Common myeloid progenitor, CD34-positive (primary cell): ENCODE results near the gene PLB1.

Source experiments
- CTCF ChIA-PET: fragments of 350-600 bp; sonication (Branson Sonifier 250); formaldehyde crosslinking; loops from one replicate; lab custom pipeline; 2021; ENCODE audit warnings: antibody characterized with exemption; lab: Charles Lee
- POLR2A ChIA-PET: fragments of 350-600 bp; sonication (Branson Sonifier 250); formaldehyde crosslinking; loops from one replicate; lab custom pipeline; 2021; ENCODE audit warnings: antibody characterized with exemption; lab: Charles Lee
- DNase-seq, 3 donors: peaks; one replicate each; pipeline versions ENCODE4 v3.0.0 to v3.0.0-alpha.2; 2013
- H3K27ac ChIP-seq, 2 experiments: 1 replicate in 1 of 2; 2 replicates in 1 of 2; pipeline ENCODE4 v1.7.0; 2013; ENCODE audit warnings: inconsistent platforms in 2 of 2, low read length in 2 of 2, mild to moderate bottlenecking in 2 of 2, low read depth in 1 of 2, moderate library complexity in 1 of 2; ENCODE audit not compliant: severe bottlenecking in 2 of 2, insufficient read depth in 1 of 2, poor library complexity in 1 of 2
- H3K27me3 ChIP-seq, 5 experiments: replicated peaks in 2 of 5; 1 replicate in 3 of 5; 2 replicates in 2 of 5; pipeline versions ENCODE4 v1.6.1 to v1.7.0; 2013; ENCODE audit warnings: low read length in 4 of 5, mild to moderate bottlenecking in 2 of 5, moderate library complexity in 2 of 5, inconsistent platforms in 1 of 5; ENCODE audit not compliant: insufficient read depth in 5 of 5, control insufficient read depth in 4 of 5
- H3K36me3 ChIP-seq, 4 experiments: 1 replicate in 2 of 4; 2 replicates in 2 of 4; pipeline versions ENCODE4 v1.6.1 to v1.7.0; 2013; ENCODE audit warnings: low read length in 3 of 4, control low read depth in 1 of 4, mild to moderate bottlenecking in 1 of 4; ENCODE audit not compliant: control insufficient read depth in 4 of 4, insufficient read depth in 4 of 4
- H3K4me1 ChIP-seq, 4 experiments: 1 replicate in 3 of 4; 2 replicates in 1 of 4; pipeline versions ENCODE4 v1.6.1 to v1.7.1; 2013; ENCODE audit warnings: low read length in 3 of 4, mild to moderate bottlenecking in 3 of 4, control low read depth in 1 of 4, inconsistent platforms in 1 of 4, moderate library complexity in 1 of 4; ENCODE audit not compliant: control insufficient read depth in 4 of 4, insufficient read depth in 4 of 4; ENCODE audit errors: control extremely low read depth in 1 of 4
- H3K4me3 ChIP-seq, 7 experiments: 1 replicate in 4 of 7; 2 replicates in 3 of 7; pipeline versions ENCODE4 v1.5.1 to v1.7.0; 2013; ENCODE audit warnings: mild to moderate bottlenecking in 7 of 7, low read length in 6 of 7, moderate library complexity in 6 of 7, inconsistent platforms in 2 of 7, low read depth in 2 of 7, control low read depth in 1 of 7; ENCODE audit not compliant: insufficient read depth in 4 of 7, control insufficient read depth in 1 of 7; ENCODE audit errors: extremely low read depth in 1 of 7
- H3K9me3 ChIP-seq, 5 experiments: 1 replicate in 4 of 5; 2 replicates in 1 of 5; pipeline versions ENCODE4 v1.6.1 to v1.7.1; 2013; ENCODE audit warnings: low read length in 4 of 5, mild to moderate bottlenecking in 2 of 5, inconsistent platforms in 1 of 5, low read depth in 1 of 5, moderate library complexity in 1 of 5; ENCODE audit not compliant: control insufficient read depth in 4 of 5, insufficient read depth in 2 of 5; ENCODE audit errors: control extremely low read depth in 1 of 5
- WGBS: methylation state at CpG from one replicate; pipeline ENCODE4 v1.1.5; 2013; ENCODE audit not compliant: insufficient coverage; 5-methylcytosine and 5-hydroxymethylcytosine counted together

The PLB1 gene

GRCh38 chr2:28475088-28475595 is 20.7 kb upstream of the PLB1 start:
- ChIA-PET CTCF (interaction anchor here (1.4 kb wide), 1 partner anchor 15 kb away, joined by 4 read pairs; no protein-coding TSS in a partner anchor), POLR2A (no interaction called here)
- Histone ChIP-seq H3K4me1 (peaks cover 0 to 12% (median 5%) of the 10 kb centered on the region in 4 experiments), H3K9me3 (peaks cover 0 to 2% (median 0%) of the 10 kb centered on the region in 5 experiments), H3K27me3 (no peaks in the 10 kb centered on the region), H3K27ac (no peak overlapping the region), H3K4me3 (no peak overlapping the region), H3K36me3 (no peaks in the 10 kb centered on the region)
- DNase-seq: no peak
- 80% methylated on average over 1 of the region's 3 CpGs for whole genome bisulfite sequencing

- DNase-seq: no peak
- Histone ChIP-seq H3K4me1 (no peaks in the 10 kb centered on the region), H3K27ac (no peak overlapping the region), H3K27me3 (no peaks in the 10 kb centered on the region), H3K9me3 (peaks cover 0 to 2% (median 0%) of the 10 kb centered on the region in 5 experiments), H3K36me3 (no peaks in the 10 kb centered on the region), H3K4me3 (no peak overlapping the region)
- 100% methylated on average over 2 of the region's 2 CpGs for WGBS
- ChIA-PET POLR2A (no interaction called here), CTCF (interaction anchor here (1.1 kb wide), 1 partner anchor 16 kb away, joined by 3 read pairs; no protein-coding TSS in a partner anchor)
These were observed 18.8 kb upstream of the PLB1 start for GRCh38 chr2:28477087-28477486.

- Histone ChIP-seq H3K4me3 (no peak overlapping the region), H3K4me1 (no peaks in the 10 kb centered on the region), H3K27ac (no peak overlapping the region), H3K36me3 (no peaks in the 10 kb centered on the region), H3K9me3 (peaks cover 0 to 2% (median 0%) of the 10 kb centered on the region in 5 experiments), H3K27me3 (no peaks in the 10 kb centered on the region)
- WGBS: 95% methylated on average over 3 of the region's 3 CpGs
- ChIA-PET CTCF (interaction anchor here (1.1 kb wide), 1 partner anchor 15 kb away, joined by 3 read pairs; no protein-coding TSS in a partner anchor), POLR2A (no interaction called here)
- no peak for DNase-seq
These were observed 18.2 kb upstream of the PLB1 start for GRCh38 chr2:28477645-28478044.

GRCh38 chr2:28480403-28481049 is 15.3 kb upstream of the PLB1 start:
- no peak for DNase-seq
- POLR2A ChIA-PET: no interaction called here
- no peaks in the 10 kb centered on the region for H3K36me3 ChIP-seq
- H3K9me3 ChIP-seq: no peaks in the 10 kb centered on the region
- H3K27me3 ChIP-seq: no peaks in the 10 kb centered on the region
- H3K4me1 ChIP-seq: no peaks in the 10 kb centered on the region
- H3K27ac ChIP-seq: no peak overlapping the region
- CTCF ChIA-PET: no interaction called here
- 83% methylated on average over 4 of the region's 5 CpGs for WGBS
- H3K4me3 ChIP-seq: no peak overlapping the region

GRCh38 chr2:28481905-28482304 is 14.0 kb upstream of the PLB1 start:
- Histone ChIP-seq H3K4me3 (no peak overlapping the region), H3K36me3 (no peaks in the 10 kb centered on the region), H3K27ac (no peak overlapping the region), H3K4me1 (no peaks in the 10 kb centered on the region), H3K27me3 (no peaks in the 10 kb centered on the region), H3K9me3 (no peaks in the 10 kb centered on the region)
- WGBS: 100% methylated on average over 2 of the region's 4 CpGs
- DNase-seq: no peak
- CTCF ChIA-PET: no interaction called here
- POLR2A ChIA-PET: no interaction called here

GRCh38 chr2:28484835-28485234 is 11.0 kb upstream of the PLB1 start:
- Histone ChIP-seq H3K27ac (no peak overlapping the region), H3K4me1 (no peaks in the 10 kb centered on the region), H3K27me3 (no peaks in the 10 kb centered on the region), H3K4me3 (no peak overlapping the region), H3K9me3 (no peaks in the 10 kb centered on the region), H3K36me3 (no peaks in the 10 kb centered on the region)
- DNase-seq: no peak
- WGBS: 100% methylated on average over 1 of the region's 3 CpGs
- ChIA-PET CTCF (no interaction called here), POLR2A (no interaction called here)

GRCh38 chr2:28486526-28486925 is 9.3 kb upstream of the PLB1 start:
- no peak overlapping the region for H3K4me3 ChIP-seq
- DNase-seq: no peak
- no peaks in the 10 kb centered on the region for H3K9me3 ChIP-seq
- WGBS: 97% methylated on average over 3 of the region's 4 CpGs
- POLR2A ChIA-PET: no interaction called here
- H3K36me3 ChIP-seq: no peaks in the 10 kb centered on the region
- H3K4me1 ChIP-seq: no peaks in the 10 kb centered on the region
- CTCF ChIA-PET: interaction anchor here (0.7 kb wide), 1 partner anchor 44 kb away, joined by 3 read pairs; no protein-coding TSS in a partner anchor
- H3K27me3 ChIP-seq: no peaks in the 10 kb centered on the region
- H3K27ac ChIP-seq: no peak overlapping the region
